T-cell (primary cell): ENCODE data around the gene EMP3. TPM values are rescaled to one million over a fixed set of nuclear protein-coding genes. Genes with fewer than 3 reads are reported as not detected.

Experiments used
- ATAC-seq, 4 experiments: fragments of 200-7000 bp in 3 of 4; fragments of 150-1000 bp in 1 of 4; cut with Tn5 transposase; replicated peaks in 1 of 4; 1 replicate in 3 of 4; 2 replicates in 1 of 4; pipeline ENCODE4 v1.10.0; 2021; ENCODE audit warnings: moderate library complexity in 3 of 4, mild to moderate bottlenecking in 2 of 4, moderate number of reproducible peaks in 1 of 4
- CTCF ChIA-PET, 2 donors: fragments of 300-600 bp; sonication (Branson Sonifier 250); formaldehyde crosslinking; loops; one replicate each; lab custom pipeline; 2022; ENCODE audit warnings: antibody characterized with exemption in 2 of 2; lab: Charles Lee
- POLR2A ChIA-PET, 2 donors: fragments of 300-600 bp; sonication (Branson Sonifier 250); formaldehyde crosslinking; loops; one replicate each; lab custom pipeline; 2022; ENCODE audit warnings: antibody characterized with exemption in 2 of 2; lab: Charles Lee
- DNase-seq, 35 experiments: peaks; one replicate each; pipeline versions ENCODE4 v3.0.0 to v3.0.0-alpha.2; 2013 to 2023
- H3K27ac ChIP-seq: one replicate; pipeline ENCODE4 v1.5.1; 2013; ENCODE audit warnings: low read length
- H3K27me3 ChIP-seq, 2 experiments: replicated peaks in 1 of 2; 1 replicate in 1 of 2; 2 replicates in 1 of 2; pipeline versions ENCODE4 v1.6.1 to v1.7.0; 2013; ENCODE audit warnings: low read length in 1 of 2, mixed read lengths in 1 of 2; ENCODE audit not compliant: control insufficient read depth in 2 of 2, insufficient read depth in 2 of 2; ENCODE audit errors: extremely low read depth in 1 of 2
- H3K36me3 ChIP-seq, 2 donors: 1 replicate in 1 of 2; 2 replicates in 1 of 2; pipeline versions ENCODE4 v1.6.1 to v1.7.0; 2013; ENCODE audit warnings: low read length in 1 of 2; ENCODE audit not compliant: control insufficient read depth in 2 of 2, insufficient read depth in 1 of 2; ENCODE audit errors: extremely low read depth in 1 of 2
- H3K4me1 ChIP-seq, 2 experiments: 1 replicate in 1 of 2; 2 replicates in 1 of 2; pipeline versions ENCODE4 v1.6.1 to v1.7.0; 2013; ENCODE audit warnings: low read length in 2 of 2, mixed read lengths in 1 of 2; ENCODE audit not compliant: insufficient read depth in 2 of 2, control insufficient read depth in 1 of 2; ENCODE audit errors: extremely low read depth in 1 of 2
- H3K4me3 ChIP-seq, 2 donors: 1 replicate in 1 of 2; 2 replicates in 1 of 2; pipeline versions ENCODE4 v1.5.1 to v1.7.0; 2013; ENCODE audit warnings: mild to moderate bottlenecking in 2 of 2, low read length in 1 of 2, moderate library complexity in 1 of 2; ENCODE audit not compliant: control insufficient read depth in 1 of 2; ENCODE audit errors: extremely low read depth in 1 of 2
- H3K9me3 ChIP-seq: 2 replicates; pipeline ENCODE4 v1.7.0; 2013
- H3K27ac Mint-ChIP-seq, 2 donors: one replicate each; pipeline ENCODE4 v1.8.0; 2020 to 2021; ENCODE audit warnings: mild to moderate bottlenecking in 2 of 2, mixed read lengths in 2 of 2
- H3K27me3 Mint-ChIP-seq, 2 donors: one replicate each; pipeline ENCODE4 v1.8.0; 2021 to 2022; ENCODE audit warnings: mixed read lengths in 2 of 2
- H3K36me3 Mint-ChIP-seq: one replicate; pipeline ENCODE4 v1.8.0; 2021; ENCODE audit warnings: mixed read lengths
- H3K4me1 Mint-ChIP-seq, 3 donors: one replicate each; pipeline ENCODE4 v1.8.0; 2020 to 2022; ENCODE audit warnings: mixed read lengths in 3 of 3, mild to moderate bottlenecking in 1 of 3
- H3K4me3 Mint-ChIP-seq, 3 donors: one replicate each; pipeline ENCODE4 v1.8.0; 2020 to 2022; ENCODE audit warnings: mild to moderate bottlenecking in 3 of 3, mixed read lengths in 3 of 3, moderate library complexity in 3 of 3
- H3K9me3 Mint-ChIP-seq, 3 donors: one replicate each; pipeline ENCODE4 v1.8.0; 2020 to 2022; ENCODE audit warnings: mixed read lengths in 3 of 3
- WGBS: methylation state at CpG from one replicate; pipeline ENCODE4 v1.1.5; 2013; ENCODE audit warnings: missing lambda C conversion rate; ENCODE audit not compliant: insufficient coverage; 5-methylcytosine and 5-hydroxymethylcytosine counted together
- total RNA-seq, 35 experiments: library from RNA in 6 of 35; stranded (reverse) in 6 of 35; fragments of 120-200 nt in 1 of 35; gene quantifications; one replicate each; pipeline versions ENCODE4 v1.2.1 to v1.2.4 and lab custom pipeline; 2013 to 2026

Gene EMP3
- total RNA-seq, 5 donors from 2014 or later (not counting 1 experiment from before 2014, with no cell fraction given) = 180 to 373 (median 361) TPM

DNA sequence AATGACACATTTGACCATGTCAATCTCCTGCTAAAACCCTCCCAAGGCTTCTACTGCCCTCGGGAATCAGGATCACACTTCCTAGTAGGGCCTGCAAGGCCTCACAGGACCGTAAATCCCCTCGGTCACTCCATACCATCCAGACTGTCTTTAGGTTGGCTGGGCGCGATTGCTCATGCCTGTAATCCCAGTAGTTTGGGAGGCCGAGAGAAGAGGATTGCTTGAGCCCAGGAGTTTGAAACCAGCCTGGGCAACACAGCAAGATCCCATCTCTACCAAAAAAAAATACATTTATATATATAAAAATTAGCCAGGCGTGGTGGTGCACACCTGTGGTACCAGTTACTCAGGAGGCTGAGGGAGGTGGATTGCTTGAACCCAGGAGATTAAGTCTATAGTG is 23.4 kb downstream of the EMP3 start:
- Histone ChIP-seq H3K9me3 (no peaks in the 10 kb centered on the region), H3K27me3 (no peaks in the 10 kb centered on the region), H3K4me1 (peaks cover 0 to 6% of the 10 kb centered on the region in 2 experiments), H3K4me3 (no peak overlapping the region), H3K36me3 (peaks cover 0 to 3% of the 10 kb centered on the region in 2 donors), H3K27ac (no peak overlapping the region)
- Mint-ChIP-seq H3K27me3 (no peaks in the 10 kb centered on the region), H3K4me1 (peaks cover 0 to 7% (median 2%) of the 10 kb centered on the region in 3 donors), H3K9me3 (no peaks in the 10 kb centered on the region), H3K27ac (no peak overlapping the region), H3K4me3 (no peak overlapping the region), H3K36me3 (peaks cover 7% of the 10 kb centered on the region)
- no peak for ATAC-seq
- POLR2A ChIA-PET = no interaction called here
- CTCF ChIA-PET = no interaction called here
- WGBS = no CpG with 5 or more reads among the region's 7 CpGs
- DNase-seq = no peak

DNA sequence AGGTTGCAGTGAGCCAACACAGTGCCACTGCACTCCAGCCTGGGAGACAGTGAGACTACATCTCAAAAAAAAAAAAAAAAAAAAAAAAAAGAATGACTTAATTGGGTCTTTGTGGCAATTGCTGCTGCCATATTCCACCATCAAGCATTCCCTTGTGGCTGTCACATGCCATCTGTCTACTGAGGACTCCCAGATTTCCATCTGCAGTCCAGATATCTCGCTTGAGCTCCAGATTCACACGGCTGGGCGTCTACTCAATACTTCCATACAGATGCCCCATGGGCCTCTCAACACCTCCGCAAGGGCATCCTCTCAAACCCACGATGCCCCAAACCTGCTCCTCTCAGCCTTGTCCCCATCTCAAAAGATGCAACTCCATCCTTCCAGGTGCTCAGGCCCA is 25.5 kb downstream of the EMP3 start:
- peaks cover 0 to 7% (median 2%) of the 10 kb centered on the region in 3 donors for H3K4me1 Mint-ChIP-seq
- peaks cover 7% of the 10 kb centered on the region for H3K36me3 Mint-ChIP-seq
- CTCF ChIA-PET = interaction anchor here (0.7 to 1.0 kb wide), 2 partner anchors 233 to 397 kb away, joined by 3 to 10 read pairs; no protein-coding TSS in a partner anchor
- 91% methylated on average over 5 of the region's 5 CpGs for WGBS
- no peaks in the 10 kb centered on the region for H3K27me3 Mint-ChIP-seq
- Histone ChIP-seq H3K4me1 (peaks cover 0 to 6% of the 10 kb centered on the region in 2 experiments), H3K4me3 (no peak overlapping the region), H3K27me3 (no peaks in the 10 kb centered on the region), H3K36me3 (peaks cover 0 to 3% of the 10 kb centered on the region in 2 donors), H3K27ac (no peak overlapping the region), H3K9me3 (no peaks in the 10 kb centered on the region)
- ATAC-seq (no peak), DNase-seq (no peak)
- no peaks in the 10 kb centered on the region for H3K9me3 Mint-ChIP-seq
- POLR2A ChIA-PET = interaction anchor here in 1 of 2 donors (0.7 kb wide), 1 partner anchor 77 kb away, joined by 5 read pairs; no protein-coding TSS in a partner anchor
- H3K4me3 Mint-ChIP-seq = no peak overlapping the region
- H3K27ac Mint-ChIP-seq = no peak overlapping the region

GRCh38 chr19:48351341-48351752 is 26.0 kb downstream of the EMP3 start:
- Histone ChIP-seq H3K4me3 (no peak overlapping the region), H3K4me1 (peaks cover 0 to 6% of the 10 kb centered on the region in 2 experiments), H3K27ac (no peak overlapping the region), H3K36me3 (peaks cover 0 to 3% of the 10 kb centered on the region in 2 donors), H3K27me3 (no peaks in the 10 kb centered on the region), H3K9me3 (no peaks in the 10 kb centered on the region)
- 55% methylated on average over 8 of the region's 8 CpGs for WGBS
- no peaks in the 10 kb centered on the region for H3K27me3 Mint-ChIP-seq
- peaks cover 7% of the 10 kb centered on the region for H3K36me3 Mint-ChIP-seq
- ChIA-PET POLR2A (interaction anchor here in 1 of 2 donors (0.7 kb wide), 1 partner anchor 77 kb away, joined by 5 read pairs; no protein-coding TSS in a partner anchor), CTCF (interaction anchor here (0.6 to 1.0 kb wide), 3 partner anchors 110 to 396 kb away, joined by 3 to 10 read pairs (median 5); no protein-coding TSS in a partner anchor)
- H3K4me3 Mint-ChIP-seq = no peak overlapping the region
- no peak overlapping the region for H3K27ac Mint-ChIP-seq
- ATAC-seq (peak; percentile 71 to 82 (median 79)), DNase-seq (peak; percentile 42 to 84 (median 71))
- peaks cover 0 to 7% (median 2%) of the 10 kb centered on the region in 3 donors for H3K4me1 Mint-ChIP-seq
- H3K9me3 Mint-ChIP-seq = no peaks in the 10 kb centered on the region

DNA sequence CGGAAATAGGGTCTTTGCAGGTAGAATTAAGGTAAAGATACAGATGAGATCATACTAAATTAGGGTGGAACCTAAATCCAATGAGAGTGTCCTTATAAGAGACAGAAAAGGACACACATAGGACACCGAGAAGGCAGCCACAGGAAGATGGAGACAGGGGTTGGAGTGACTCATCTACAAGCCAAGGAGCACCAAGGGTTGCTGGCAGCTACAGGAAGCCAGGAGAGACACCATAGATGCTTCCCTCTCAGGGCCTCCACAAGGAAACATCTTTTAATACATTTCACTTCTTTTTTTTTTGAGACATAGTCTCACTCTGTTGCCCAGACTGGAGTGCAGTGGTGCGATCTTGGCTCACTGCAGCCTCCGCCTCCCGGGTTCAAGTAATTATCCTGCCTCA is 28.3 kb downstream of the EMP3 start:
- H3K27ac Mint-ChIP-seq = no peak overlapping the region
- H3K4me1 ChIP-seq = peaks cover 0 to 6% of the 10 kb centered on the region in 2 experiments
- H3K27me3 ChIP-seq = no peaks in the 10 kb centered on the region
- peaks cover 0 to 3% of the 10 kb centered on the region in 2 donors for H3K36me3 ChIP-seq
- H3K4me3 Mint-ChIP-seq = no peak overlapping the region
- ATAC-seq = no peak
- peaks cover 0 to 7% (median 2%) of the 10 kb centered on the region in 3 donors for H3K4me1 Mint-ChIP-seq
- no peak overlapping the region for H3K27ac ChIP-seq
- H3K4me3 ChIP-seq = no peak overlapping the region
- ChIA-PET CTCF (interaction anchor here in 1 of 2 donors (0.6 kb wide), 1 partner anchor 135 kb away, joined by 3 read pairs; no protein-coding TSS in a partner anchor), POLR2A (no interaction called here)
- H3K9me3 Mint-ChIP-seq = no peaks in the 10 kb centered on the region
- H3K36me3 Mint-ChIP-seq = peaks cover 7% of the 10 kb centered on the region
- no peaks in the 10 kb centered on the region for H3K27me3 Mint-ChIP-seq
- H3K9me3 ChIP-seq = no peaks in the 10 kb centered on the region
- 100% methylated on average over 3 of the region's 5 CpGs for WGBS
- DNase-seq = no peak

- peaks cover 8% of the 10 kb centered on the region for H3K36me3 Mint-ChIP-seq
- Histone ChIP-seq H3K36me3 (peaks cover 0 to 3% of the 10 kb centered on the region in 2 donors), H3K27me3 (no peaks in the 10 kb centered on the region), H3K4me3 (no peak overlapping the region), H3K4me1 (peaks cover 0 to 6% of the 10 kb centered on the region in 2 experiments), H3K27ac (no peak overlapping the region), H3K9me3 (no peaks in the 10 kb centered on the region)
- no peak overlapping the region for H3K4me3 Mint-ChIP-seq
- H3K27me3 Mint-ChIP-seq = no peaks in the 10 kb centered on the region
- ATAC-seq = no peak
- no peak overlapping the region for H3K27ac Mint-ChIP-seq
- H3K9me3 Mint-ChIP-seq = no peaks in the 10 kb centered on the region
- CTCF ChIA-PET = interaction anchor here in 1 of 2 donors (0.6 kb wide), 2 partner anchors 86 to 136 kb away, joined by 3 to 7 read pairs; no protein-coding TSS in a partner anchor
- H3K4me1 Mint-ChIP-seq = peaks cover 0 to 7% (median 2%) of the 10 kb centered on the region in 3 donors
- whole genome bisulfite sequencing = 88% methylated on average over 10 of the region's 15 CpGs
- POLR2A ChIA-PET = no interaction called here
- DNase-seq = no peak
Measured at GRCh38 chr19:48354332-48354992, 29.1 kb downstream of the EMP3 start.

GRCh38 chr19:48355365-48355954 is 30.1 kb downstream of the EMP3 start:
- H3K27ac Mint-ChIP-seq = no peak overlapping the region
- ATAC-seq = no peak
- H3K27ac ChIP-seq = no peak overlapping the region
- H3K4me3 Mint-ChIP-seq = no peak overlapping the region
- H3K36me3 ChIP-seq = peaks cover 3 to 4% of the 10 kb centered on the region in 2 donors
- no peak for DNase-seq
- peaks cover 0 to 7% (median 2%) of the 10 kb centered on the region in 3 donors for H3K4me1 Mint-ChIP-seq
- H3K4me3 ChIP-seq = no peak overlapping the region
- WGBS = 96% methylated on average over 8 of the region's 12 CpGs
- no peaks in the 10 kb centered on the region for H3K27me3 ChIP-seq
- H3K4me1 ChIP-seq = peaks cover 0 to 6% of the 10 kb centered on the region in 2 experiments
- ChIA-PET POLR2A (interaction anchor here in 1 of 2 donors (0.6 kb wide), 1 partner anchor 226 kb away, joined by 9 read pairs; no protein-coding TSS in a partner anchor), CTCF (no interaction called here)
- H3K9me3 Mint-ChIP-seq = no peaks in the 10 kb centered on the region
- H3K27me3 Mint-ChIP-seq = no peaks in the 10 kb centered on the region
- H3K9me3 ChIP-seq = no peaks in the 10 kb centered on the region
- peaks cover 8% of the 10 kb centered on the region for H3K36me3 Mint-ChIP-seq
